Activated CD8-positive, alpha-beta T cell treated with anti-CD3 and anti-CD28 coated beads for 36 hours (primary cell): ENCODE measurements around the gene SLC39A5. TPM values are rescaled to one million over a fixed set of nuclear protein-coding genes. Genes with fewer than 3 reads are reported as not detected.
"Not testable (repeated sequence)": the region's sequence is repeated elsewhere in the genome, so short reads cannot be mapped to it uniquely, and the experiment has no call there.

ENCODE experiments used
- ATAC-seq: fragments of 200-7000 bp; cut with Tn5 transposase; one replicate; pipeline ENCODE4 v1.10.0; 2021; ENCODE audit warnings: mild to moderate bottlenecking, moderate library complexity
- CTCF ChIA-PET: fragments of 350-600 bp; sonication (Branson Sonifier 250); formaldehyde crosslinking; loops from one replicate; lab custom pipeline; 2021; ENCODE audit warnings: antibody characterized with exemption; lab: Charles Lee
- POLR2A ChIA-PET: fragments of 350-600 bp; sonication (Branson Sonifier 250); formaldehyde crosslinking; loops from one replicate; lab custom pipeline; 2021; ENCODE audit warnings: antibody characterized with exemption; lab: Charles Lee
- DNase-seq: peaks from one replicate; pipeline ENCODE4 v3.0.0-alpha.2; 2020
- H3K27ac Mint-ChIP-seq: one replicate; pipeline ENCODE4 v1.8.0; 2021; ENCODE audit warnings: mild to moderate bottlenecking, mixed read lengths
- H3K27me3 Mint-ChIP-seq: one replicate; pipeline ENCODE4 v1.8.0; 2021; ENCODE audit warnings: mixed read lengths
- H3K36me3 Mint-ChIP-seq: one replicate; pipeline ENCODE4 v1.8.0; 2021; ENCODE audit warnings: low read depth, mixed read lengths
- H3K4me1 Mint-ChIP-seq: one replicate; pipeline ENCODE4 v1.8.0; 2021; ENCODE audit warnings: low read depth, mixed read lengths
- H3K4me3 Mint-ChIP-seq: one replicate; pipeline ENCODE4 v1.8.0; 2021; ENCODE audit warnings: mild to moderate bottlenecking, moderate library complexity, mixed read lengths
- H3K9me3 Mint-ChIP-seq: one replicate; pipeline ENCODE4 v1.8.0; 2021; ENCODE audit warnings: mixed read lengths
- intact Hi-C: fragments of 100-400 bp; cut with micrococcal nuclease; formaldehyde crosslinking; loops from one replicate; pipeline ENCODE4 v1.10.0; 2022
- total RNA-seq, 2 experiments: library from RNA; stranded (reverse); gene quantifications; one replicate each; pipeline ENCODE4 v1.2.3, GENCODE V29; 2021
- TF ChIP-seq, protein P1 (sequence below): fragments of 200-600 bp; IDR thresholded peaks from one replicate; pipeline ENCODE4 v1.8.0; 2022; ENCODE audit warnings: antibody characterized with exemption, mild to moderate bottlenecking

The SLC39A5 gene
- total RNA-seq, 2 experiments from 2014 or later = 0.41 to 0.54 TPM

DNA sequence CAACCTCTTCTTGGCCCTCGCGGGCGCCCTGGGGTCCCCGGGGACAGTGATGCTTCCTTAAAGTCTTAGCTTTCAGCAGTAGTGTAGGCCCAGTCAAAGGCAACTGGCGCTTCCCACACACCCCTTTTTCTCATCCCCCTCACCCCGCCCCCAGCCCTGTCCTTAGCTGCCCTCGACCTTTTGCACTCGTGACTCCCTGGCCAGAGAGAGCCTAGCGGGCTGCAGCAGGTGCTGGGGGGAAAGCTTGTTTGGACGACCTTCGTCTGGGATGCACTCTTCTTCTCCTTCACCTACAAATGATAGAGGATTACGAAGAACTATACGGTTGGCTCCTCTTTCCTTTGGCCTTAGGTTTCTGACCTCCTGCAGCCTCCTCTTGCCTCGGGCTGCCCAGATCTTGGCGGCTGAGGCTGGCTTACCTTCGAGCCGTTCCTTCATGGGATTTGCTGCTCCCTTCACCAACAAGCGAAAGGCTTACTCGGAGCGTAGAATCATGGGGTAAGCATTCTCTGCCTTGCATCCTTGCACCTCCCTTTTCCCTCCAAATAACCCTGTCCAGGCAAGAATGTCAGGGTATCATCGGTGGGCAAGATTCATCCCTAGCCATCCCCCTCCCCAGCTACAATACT lies 37.7 kb downstream of the SLC39A5 start:
- Mint-ChIP-seq H3K27me3 (no peaks in the 10 kb centered on the region), H3K4me3 (peak overlapping the region; percentile 93), H3K4me1 (peaks cover 19% of the 10 kb centered on the region), H3K9me3 (no peaks in the 10 kb centered on the region), H3K36me3 (peaks cover 18% of the 10 kb centered on the region), H3K27ac (peak overlapping the region; percentile 54)
- TF ChIP-seq, protein P1, sequence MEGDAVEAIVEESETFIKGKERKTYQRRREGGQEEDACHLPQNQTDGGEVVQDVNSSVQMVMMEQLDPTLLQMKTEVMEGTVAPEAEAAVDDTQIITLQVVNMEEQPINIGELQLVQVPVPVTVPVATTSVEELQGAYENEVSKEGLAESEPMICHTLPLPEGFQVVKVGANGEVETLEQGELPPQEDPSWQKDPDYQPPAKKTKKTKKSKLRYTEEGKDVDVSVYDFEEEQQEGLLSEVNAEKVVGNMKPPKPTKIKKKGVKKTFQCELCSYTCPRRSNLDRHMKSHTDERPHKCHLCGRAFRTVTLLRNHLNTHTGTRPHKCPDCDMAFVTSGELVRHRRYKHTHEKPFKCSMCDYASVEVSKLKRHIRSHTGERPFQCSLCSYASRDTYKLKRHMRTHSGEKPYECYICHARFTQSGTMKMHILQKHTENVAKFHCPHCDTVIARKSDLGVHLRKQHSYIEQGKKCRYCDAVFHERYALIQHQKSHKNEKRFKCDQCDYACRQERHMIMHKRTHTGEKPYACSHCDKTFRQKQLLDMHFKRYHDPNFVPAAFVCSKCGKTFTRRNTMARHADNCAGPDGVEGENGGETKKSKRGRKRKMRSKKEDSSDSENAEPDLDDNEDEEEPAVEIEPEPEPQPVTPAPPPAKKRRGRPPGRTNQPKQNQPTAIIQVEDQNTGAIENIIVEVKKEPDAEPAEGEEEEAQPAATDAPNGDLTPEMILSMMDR = no peak
- intact Hi-C loops = loop anchor here (5.0 kb wide), 1 partner anchor 45 kb away; the partner anchor contains the start of genes NABP2 and RNF41
- ATAC-seq = no peak
- POLR2A ChIA-PET = interaction anchor here (0.6 to 3.0 kb wide), 12 partner anchors 9 to 1260 kb away, joined by 3 to 17 read pairs (median 3); partner anchors contain the start of genes ANKRD52 and STAT2
- CTCF ChIA-PET = interaction anchor here (0.7 to 5.0 kb wide), 15 partner anchors 10 to 484 kb away, joined by 3 to 40 read pairs (median 5); partner anchors contain the start of genes ANKRD52, RNF41, SMARCC2 and STAT2
- peak; percentile 23 for DNase-seq

DNA sequence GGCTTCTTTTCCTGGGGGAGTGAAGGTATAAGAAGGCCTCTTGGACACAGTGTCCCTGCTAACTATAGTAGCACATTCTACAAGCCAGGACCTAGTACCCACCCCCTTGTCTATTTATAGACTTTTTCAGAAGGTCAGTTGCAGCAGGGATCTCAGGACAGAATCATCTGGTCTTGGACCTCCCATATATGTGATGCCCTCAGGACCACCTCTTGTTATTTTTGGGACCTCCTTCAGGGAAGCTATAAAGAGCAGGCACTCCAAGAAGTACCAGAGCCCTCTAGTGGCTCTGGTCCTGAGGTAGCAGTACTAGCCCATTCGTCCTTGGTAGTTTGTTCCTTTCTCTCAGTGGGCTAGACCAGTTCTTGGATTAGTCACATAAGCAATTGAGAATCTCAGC lies 41.2 kb downstream of the SLC39A5 start:
- Mint-ChIP-seq H3K9me3 (no peaks in the 10 kb centered on the region), H3K4me3 (no peak overlapping the region), H3K36me3 (peaks cover 37% of the 10 kb centered on the region), H3K4me1 (peaks cover 16% of the 10 kb centered on the region), H3K27ac (peak overlapping the region; percentile 61), H3K27me3 (no peaks in the 10 kb centered on the region)
- intact Hi-C loops = no loop called here
- ChIA-PET POLR2A (interaction anchor here (1.0 to 1.7 kb wide), 2 partner anchors 12 to 112 kb away, joined by 3 to 6 read pairs; partner anchors contain the start of gene MYL6), CTCF (interaction anchor here (0.8 to 1.7 kb wide), 6 partner anchors 13 to 81 kb away, joined by 3 to 5 read pairs (median 4); partner anchors contain the start of genes ANKRD52 and SMARCC2)
- DNase-seq = no peak
- no peak for ATAC-seq
- TF ChIP-seq, protein P1 = no peak

DNA sequence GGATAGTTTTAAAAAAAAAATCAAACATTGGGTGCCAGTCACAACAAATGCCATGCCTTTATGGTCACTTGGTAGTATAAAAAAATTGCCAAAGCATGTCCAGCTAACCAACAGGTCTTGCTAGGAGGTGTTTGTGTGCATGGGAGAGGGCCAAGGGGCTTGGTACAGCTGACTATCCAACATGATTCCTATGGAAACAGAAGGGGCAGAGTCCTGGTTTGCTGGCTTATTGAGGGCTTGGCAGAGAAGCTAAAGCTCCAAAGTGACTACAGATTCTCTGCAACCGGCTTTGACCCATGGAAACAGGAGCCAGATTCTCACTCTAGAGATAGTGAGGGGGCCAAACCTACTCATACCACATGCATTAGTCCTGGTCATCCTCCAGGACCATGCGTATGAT lies 42.6 kb downstream of the SLC39A5 start:
- H3K27me3 Mint-ChIP-seq, ATAC-seq, H3K27ac Mint-ChIP-seq, H3K4me3 Mint-ChIP-seq, H3K4me1 Mint-ChIP-seq, intact Hi-C loops, DNase-seq, H3K9me3 Mint-ChIP-seq: not testable (repeated sequence)
- CTCF ChIA-PET = interaction anchor here (1.1 kb wide), 1 partner anchor 83 kb away, joined by 4 read pairs; the partner anchor contains the start of gene SMARCC2
- POLR2A ChIA-PET = interaction anchor here (0.9 kb wide), 1 partner anchor 19 kb away, joined by 4 read pairs; no protein-coding TSS in a partner anchor
- H3K36me3 Mint-ChIP-seq = peaks cover 37% of the 10 kb centered on the region

DNA sequence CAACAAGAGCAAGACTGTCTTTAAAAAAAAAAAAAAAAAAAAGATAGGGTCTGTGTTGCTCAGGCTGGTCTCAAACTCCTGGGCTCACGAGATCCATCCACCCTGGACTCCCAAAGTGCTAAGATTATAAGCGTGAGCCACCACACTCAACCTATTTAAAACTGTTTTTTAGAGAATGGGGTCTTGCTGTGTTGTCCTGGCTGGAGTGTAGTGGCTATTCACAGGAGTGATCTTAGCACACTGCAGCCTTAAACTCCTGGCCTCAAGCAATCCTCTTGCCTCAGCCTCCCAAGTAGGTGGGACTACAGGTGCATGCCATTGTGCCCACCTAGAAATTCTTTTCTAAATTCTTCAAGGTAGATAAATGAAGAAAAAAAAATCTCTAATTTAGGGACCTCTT lies 44.4 kb downstream of the SLC39A5 start:
- no peak for ATAC-seq
- Mint-ChIP-seq H3K27me3 (no peaks in the 10 kb centered on the region), H3K4me3 (no peak overlapping the region), H3K4me1 (no peaks in the 10 kb centered on the region), H3K36me3 (peaks cover 46% of the 10 kb centered on the region), H3K27ac (no peak overlapping the region), H3K9me3 (no peaks in the 10 kb centered on the region)
- intact Hi-C loops = no loop called here
- ChIA-PET CTCF (no interaction called here), POLR2A (no interaction called here)
- TF ChIP-seq, protein P1 = no peak
- DNase-seq = no peak

DNA sequence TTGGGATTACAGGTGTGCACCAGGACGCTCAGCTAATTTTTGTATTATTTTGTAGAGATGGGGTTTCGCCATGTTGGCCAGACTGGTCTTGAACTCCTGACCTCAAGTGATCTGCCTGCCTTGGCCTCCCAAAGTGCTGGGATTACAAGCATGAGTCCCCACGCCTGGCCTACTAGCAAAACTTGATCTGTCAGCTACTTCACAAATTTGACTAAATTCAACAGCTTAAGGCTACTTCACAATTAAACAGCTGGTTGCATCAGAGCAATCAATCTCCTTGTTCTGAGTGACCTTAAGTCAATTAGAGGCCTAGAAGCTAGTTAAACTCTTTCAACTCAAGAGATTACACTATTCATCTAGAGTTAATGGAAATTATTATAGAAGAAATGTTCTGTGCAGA lies 49.1 kb downstream of the SLC39A5 start:
- ATAC-seq = no peak
- POLR2A ChIA-PET = interaction anchor here (0.5 to 0.7 kb wide), 2 partner anchors 128 to 241 kb away, joined by 3 read pairs; no protein-coding TSS in a partner anchor
- H3K27me3 Mint-ChIP-seq = no peaks in the 10 kb centered on the region
- CTCF ChIA-PET = interaction anchor here (0.6 to 1.1 kb wide), 3 partner anchors 21 to 74 kb away, joined by 3 to 4 read pairs (median 3); partner anchors contain the start of gene ANKRD52
- no peak overlapping the region for H3K4me3 Mint-ChIP-seq
- no peak overlapping the region for H3K27ac Mint-ChIP-seq
- H3K36me3 Mint-ChIP-seq = peaks cover 42% of the 10 kb centered on the region
- DNase-seq = no peak
- H3K4me1 Mint-ChIP-seq = peaks cover 2% of the 10 kb centered on the region
- TF ChIP-seq, protein P1 = no peak
- intact Hi-C loops = no loop called here
- H3K9me3 Mint-ChIP-seq = no peaks in the 10 kb centered on the region
